Psoas muscle (tissue), 8 donors: ENCODE measurements around the gene CYSRT1. TPM values are rescaled to one million over a fixed set of nuclear protein-coding genes. Genes with fewer than 3 reads are reported as not detected.

Source experiments
- ATAC-seq, 4 donors: fragments of 200-7000 bp; cut with Tn5 transposase; one replicate each; pipeline ENCODE4 v1.9.1; 2020; ENCODE audit warnings: moderate library complexity in 3 of 4, mild to moderate bottlenecking in 2 of 4
- DNase-seq, 2 donors: peaks; one replicate each; pipeline ENCODE4 v3.0.0-alpha.2; 2020
- H3K27ac ChIP-seq: fragments of 200-600 bp; one replicate; pipeline ENCODE4 v1.8.0; 2022
- H3K27me3 ChIP-seq, 3 donors: fragments of 200-600 bp in 1 of 3; one replicate each; pipeline versions ENCODE4 v1.6.1 to v1.8.0; 2013 to 2022; ENCODE audit warnings: low read length in 2 of 3, mild to moderate bottlenecking in 2 of 3, moderate library complexity in 1 of 3; ENCODE audit not compliant: insufficient read depth in 3 of 3
- H3K36me3 ChIP-seq, 2 donors: fragments of 200-600 bp in 1 of 2; one replicate each; pipeline versions ENCODE4 v1.6.1 to v1.8.0; 2013 to 2022; ENCODE audit warnings: low read depth in 1 of 2, mild to moderate bottlenecking in 1 of 2, moderate library complexity in 1 of 2; ENCODE audit not compliant: insufficient read depth in 1 of 2
- H3K4me1 ChIP-seq: fragments of 200-600 bp; one replicate; pipeline ENCODE4 v1.8.0; 2022
- H3K4me3 ChIP-seq: fragments of 200-600 bp; one replicate; pipeline ENCODE4 v1.8.0; 2022; ENCODE audit warnings: mild to moderate bottlenecking
- H3K9me3 ChIP-seq: fragments of 200-600 bp; one replicate; pipeline ENCODE4 v1.8.0; 2022
- CTCF ChIP-seq: fragments of 200-600 bp; IDR thresholded peaks from one replicate; pipeline ENCODE4 v1.8.0; 2022; ENCODE audit warnings: antibody characterized with exemption
- WGBS, 3 donors: extraction: QIAGEN DNeasy Blood & Tissue Kit; methylation state at CpG; one replicate each; pipeline versions ENCODE4 v1.1.6 to v1.1.7; 2013; 5-methylcytosine and 5-hydroxymethylcytosine counted together
- intact Hi-C, 2 donors: fragments of 100-400 bp; cut with DNase I; formaldehyde crosslinking; loops; one replicate each; pipeline versions ENCODE4 v1.11.0 to v1.14.2; 2022
- polyA plus RNA-seq, 3 donors: library from polyadenylated mRNA; stranded (reverse); fragments of 200-250 nt; gene quantifications; one replicate each; pipeline ENCODE4 v1.2.3, GENCODE V29; 2013
- total RNA-seq, 4 donors: library from RNA; stranded (reverse); fragmentation: NEBNext Ultra II Directional in 2 of 4; extraction: Animal tissue kit (Norgen Biotek cat#: 25700) in 2 of 4; gene quantifications; one replicate each; pipeline versions ENCODE4 v1.2.1 to v1.2.4, GENCODE V29; 2021 to 2023
- donor health status: healthy with polysubstance abuse.
- donor health status: DM: no; HTN: no; CAD: no; lungs with moderate emphysema.
- donor health status: Bipolar disorder and iron deficiency.
- donor health status: healthy.
- donor health status: DM: yes; HTN: yes; CAD: no.
- donor health status: DM: no; HTN: no; CAD: no.
- donor health status: DM: no; HTN: no; CAD: no.
- donor health status: DM: yes; HTN: yes; CAD: no.

The CYSRT1 gene
- total and polyA plus RNA-seq, 7 donors: 0.08 to 1.1 (median 0.25) TPM; not detected in 1

- Histone ChIP-seq H3K27ac (no peak overlapping the region), H3K27me3 (no peaks in the 10 kb centered on the region), H3K4me3 (no peak overlapping the region), H3K4me1 (no peaks in the 10 kb centered on the region), H3K9me3 (no peaks in the 10 kb centered on the region), H3K36me3 (peaks cover 0 to 12% of the 10 kb centered on the region in 2 donors)
- WGBS, 3 donors: 91 to 93% (median 92%) methylated on average over 19 of the region's 19 CpGs
- DNase-seq (no peak), ATAC-seq (no peak)
- intact Hi-C loops: no loop called here
- no peak for TF ChIP-seq CTCF
Measured at GRCh38 chr9:137214620-137215019, 10.4 kb upstream of the CYSRT1 start.

- no peaks in the 10 kb centered on the region for H3K27me3 ChIP-seq
- TF ChIP-seq CTCF: no peak
- peaks cover 0 to 12% of the 10 kb centered on the region in 2 donors for H3K36me3 ChIP-seq
- no peak overlapping the region for H3K4me3 ChIP-seq
- intact Hi-C loops: no loop called here
- no peaks in the 10 kb centered on the region for H3K9me3 ChIP-seq
- DNase-seq (no peak), ATAC-seq (no peak)
- no peak overlapping the region for H3K27ac ChIP-seq
- H3K4me1 ChIP-seq: no peaks in the 10 kb centered on the region
- 91 to 94% (median 92%) methylated on average over 20 to 22 of the region's 22 CpGs for WGBS, 3 donors
Measured at GRCh38 chr9:137215196-137215986, 9.6 kb upstream of the CYSRT1 start.

GRCh38 chr9:137216188-137216965 lies 8.6 kb upstream of the CYSRT1 start:
- Histone ChIP-seq H3K36me3 (peaks cover 0 to 12% of the 10 kb centered on the region in 2 donors), H3K4me1 (no peaks in the 10 kb centered on the region), H3K27me3 (no peaks in the 10 kb centered on the region), H3K27ac (no peak overlapping the region), H3K9me3 (no peaks in the 10 kb centered on the region), H3K4me3 (no peak overlapping the region)
- DNase-seq (no peak), ATAC-seq (no peak)
- intact Hi-C loops: no loop called here
- no peak for TF ChIP-seq CTCF
- WGBS, 3 donors: 88 to 90% (median 90%) methylated on average over 27 to 30 of the region's 30 CpGs

GRCh38 chr9:137217276-137218211 lies 7.4 kb upstream of the CYSRT1 start:
- TF ChIP-seq CTCF: no peak
- H3K36me3 ChIP-seq: peaks cover 0 to 12% of the 10 kb centered on the region in 2 donors
- intact Hi-C loops: no loop called here
- no peaks in the 10 kb centered on the region for H3K9me3 ChIP-seq
- no peaks in the 10 kb centered on the region for H3K27me3 ChIP-seq
- peak overlapping the region; percentile 58 for H3K27ac ChIP-seq
- DNase-seq: peak; percentile 69 to 78
- WGBS, 3 donors: 37 to 51% (median 47%) methylated on average over 34 to 36 of the region's 36 CpGs
- peaks cover 3% of the 10 kb centered on the region for H3K4me1 ChIP-seq
- peak overlapping the region; percentile 59 for H3K4me3 ChIP-seq
- peak; percentile 54 to 68 (median 64) for ATAC-seq
